Activated B cell treated with CpG ODN at 0.5 μM for 24 hours (primary cell): ENCODE data around the gene NR5A1. TPM values are rescaled to one million over a fixed set of nuclear protein-coding genes. Genes with fewer than 3 reads are reported as not detected.

ENCODE experiments used
- ATAC-seq: fragments of 200-7000 bp; cut with Tn5 transposase; one replicate; pipeline ENCODE4 v1.10.0; 2021; ENCODE audit warnings: low read depth, mild to moderate bottlenecking, moderate library complexity
- CTCF ChIA-PET: fragments of 350-600 bp; sonication (Branson Sonifier 250); formaldehyde crosslinking; loops from one replicate; lab custom pipeline; 2021; ENCODE audit warnings: antibody characterized with exemption; lab: Charles Lee
- POLR2A ChIA-PET: fragments of 350-600 bp; sonication (Branson Sonifier 250); formaldehyde crosslinking; loops from one replicate; lab custom pipeline; 2021; ENCODE audit warnings: antibody characterized with exemption; lab: Charles Lee
- DNase-seq: peaks from one replicate; pipeline ENCODE4 v3.0.0; 2022
- H3K27ac Mint-ChIP-seq: one replicate; pipeline ENCODE4 v1.8.0; 2020; ENCODE audit warnings: mixed read lengths
- H3K27me3 Mint-ChIP-seq: one replicate; pipeline ENCODE4 v1.8.0; 2021; ENCODE audit warnings: mixed read lengths
- H3K36me3 Mint-ChIP-seq: one replicate; pipeline ENCODE4 v1.8.0; 2021; ENCODE audit warnings: low read depth, mixed read lengths
- H3K4me1 Mint-ChIP-seq: one replicate; pipeline ENCODE4 v1.8.0; 2021; ENCODE audit warnings: mixed read lengths
- H3K4me3 Mint-ChIP-seq: one replicate; pipeline ENCODE4 v1.8.0; 2020; ENCODE audit warnings: mild to moderate bottlenecking, mixed read lengths
- H3K9me3 Mint-ChIP-seq: one replicate; pipeline ENCODE4 v1.8.0; 2020; ENCODE audit warnings: mixed read lengths
- intact Hi-C: fragments of 100-400 bp; cut with micrococcal nuclease; formaldehyde crosslinking; loops from one replicate; pipeline ENCODE4 v1.15.1; 2024
- total RNA-seq: library from RNA; stranded (reverse); gene quantifications from 2 replicates; pipeline ENCODE4 v1.2.3, GENCODE V29; 2022
- TF ChIP-seq, protein P1 (sequence below): fragments of 200-600 bp; IDR thresholded peaks from one replicate; pipeline ENCODE4 v1.8.0; 2022; ENCODE audit warnings: antibody characterized with exemption, mild to moderate bottlenecking

The NR5A1 gene
- total RNA-seq, 1 donor from 2014 or later, result not detected

DNA sequence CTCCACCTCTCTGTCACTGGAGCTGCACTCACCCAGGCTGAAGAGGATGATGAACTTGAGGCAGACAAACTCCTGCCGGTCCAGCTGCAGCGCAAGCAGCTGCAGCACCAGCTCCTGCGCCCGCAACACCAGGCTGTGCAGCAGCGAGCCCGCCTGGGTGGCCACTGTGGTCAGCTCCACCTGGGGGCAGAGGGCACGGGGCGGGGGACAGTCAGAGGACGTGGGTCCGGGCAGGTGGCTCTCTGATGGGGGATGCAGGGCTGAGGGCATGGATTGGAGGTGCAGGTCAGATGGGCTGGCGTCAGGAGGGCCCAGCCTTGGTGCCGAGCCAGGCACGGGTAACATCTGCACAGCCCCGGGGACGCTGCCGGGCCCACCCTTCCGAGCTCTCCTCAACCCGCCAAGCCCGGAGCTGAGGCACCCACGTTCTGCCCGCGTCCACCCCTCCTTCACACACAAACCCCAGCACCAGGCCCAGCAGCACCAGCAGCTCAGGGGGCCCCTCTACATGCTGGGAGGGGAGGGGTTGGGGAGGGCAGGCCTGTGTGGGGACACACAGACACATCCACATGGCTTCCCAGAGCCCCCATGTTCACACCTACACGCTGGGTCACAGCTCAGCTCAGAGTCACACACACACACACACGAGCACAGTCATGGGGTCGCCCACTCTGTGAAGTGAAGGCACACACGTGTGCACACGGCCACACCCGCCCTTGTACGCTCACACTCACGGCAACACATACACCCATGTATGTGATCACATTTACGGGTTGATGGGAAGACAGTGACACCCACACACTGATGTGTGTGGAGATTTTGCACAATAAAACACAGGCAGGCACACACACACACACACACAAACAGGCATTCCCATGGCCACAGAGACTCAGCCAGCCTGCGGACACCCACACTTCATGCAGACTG is 15.9 kb downstream of the NR5A1 start:
- Mint-ChIP-seq H3K27ac (no peak overlapping the region), H3K27me3 (peaks cover 14% of the 10 kb centered on the region), H3K4me3 (no peak overlapping the region), H3K9me3 (no peaks in the 10 kb centered on the region), H3K36me3 (no peaks in the 10 kb centered on the region), H3K4me1 (peaks cover 6% of the 10 kb centered on the region)
- TF ChIP-seq, protein P1, sequence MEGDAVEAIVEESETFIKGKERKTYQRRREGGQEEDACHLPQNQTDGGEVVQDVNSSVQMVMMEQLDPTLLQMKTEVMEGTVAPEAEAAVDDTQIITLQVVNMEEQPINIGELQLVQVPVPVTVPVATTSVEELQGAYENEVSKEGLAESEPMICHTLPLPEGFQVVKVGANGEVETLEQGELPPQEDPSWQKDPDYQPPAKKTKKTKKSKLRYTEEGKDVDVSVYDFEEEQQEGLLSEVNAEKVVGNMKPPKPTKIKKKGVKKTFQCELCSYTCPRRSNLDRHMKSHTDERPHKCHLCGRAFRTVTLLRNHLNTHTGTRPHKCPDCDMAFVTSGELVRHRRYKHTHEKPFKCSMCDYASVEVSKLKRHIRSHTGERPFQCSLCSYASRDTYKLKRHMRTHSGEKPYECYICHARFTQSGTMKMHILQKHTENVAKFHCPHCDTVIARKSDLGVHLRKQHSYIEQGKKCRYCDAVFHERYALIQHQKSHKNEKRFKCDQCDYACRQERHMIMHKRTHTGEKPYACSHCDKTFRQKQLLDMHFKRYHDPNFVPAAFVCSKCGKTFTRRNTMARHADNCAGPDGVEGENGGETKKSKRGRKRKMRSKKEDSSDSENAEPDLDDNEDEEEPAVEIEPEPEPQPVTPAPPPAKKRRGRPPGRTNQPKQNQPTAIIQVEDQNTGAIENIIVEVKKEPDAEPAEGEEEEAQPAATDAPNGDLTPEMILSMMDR, result no peak
- ChIA-PET CTCF (no interaction called here), POLR2A (no interaction called here)
- ATAC-seq, result no peak
- DNase-seq, result no peak
- intact Hi-C loops, result no loop called here

DNA sequence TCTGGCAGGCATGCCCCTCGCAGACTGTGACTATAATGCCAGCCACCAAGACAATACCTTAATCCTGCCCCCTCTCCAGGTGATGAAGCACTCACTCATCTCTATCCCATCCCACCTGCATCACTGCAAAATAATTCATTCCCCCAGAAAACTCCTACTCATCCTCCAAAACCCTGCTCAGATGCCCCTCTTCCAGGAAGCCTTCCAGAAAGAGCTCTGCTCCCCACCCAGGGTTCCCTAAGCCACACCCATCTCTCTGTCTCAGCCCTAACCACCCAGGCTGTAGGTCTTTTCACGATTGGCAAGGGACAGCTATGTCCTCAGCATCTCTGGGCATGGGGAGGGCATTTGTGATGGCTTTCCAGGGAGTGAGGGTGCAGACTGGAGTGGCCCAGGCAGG is 17.2 kb downstream of the NR5A1 start:
- ChIA-PET POLR2A (no interaction called here), CTCF (no interaction called here)
- peaks cover 18% of the 10 kb centered on the region for H3K27me3 Mint-ChIP-seq
- H3K4me1 Mint-ChIP-seq, result no peaks in the 10 kb centered on the region
- no peaks in the 10 kb centered on the region for H3K9me3 Mint-ChIP-seq
- no peaks in the 10 kb centered on the region for H3K36me3 Mint-ChIP-seq
- TF ChIP-seq, protein P1, result no peak
- H3K27ac Mint-ChIP-seq, result no peak overlapping the region
- ATAC-seq (no peak), DNase-seq (no peak)
- intact Hi-C loops, result no loop called here
- no peak overlapping the region for H3K4me3 Mint-ChIP-seq

DNA sequence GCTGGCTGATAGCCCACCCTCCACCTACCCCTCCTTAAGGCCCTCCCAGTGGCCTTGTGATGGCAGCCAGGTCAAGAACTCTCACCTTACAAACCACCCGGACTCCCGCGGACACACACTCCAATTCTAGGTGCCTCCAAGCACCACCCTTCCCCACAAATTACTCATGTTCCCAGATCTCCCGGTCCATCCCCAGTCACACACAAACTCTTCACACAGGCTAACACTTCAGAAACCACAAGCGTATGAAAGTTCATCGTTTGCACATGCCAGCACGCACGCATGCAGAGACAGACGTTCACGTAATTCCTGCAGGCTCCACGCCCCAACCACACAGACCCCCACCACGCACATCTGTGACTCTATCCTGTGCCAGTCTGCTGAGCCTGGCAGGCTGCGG is 18.0 kb downstream of the NR5A1 start:
- no peak for DNase-seq
- Mint-ChIP-seq H3K4me3 (no peak overlapping the region), H3K27ac (no peak overlapping the region), H3K4me1 (no peaks in the 10 kb centered on the region), H3K9me3 (no peaks in the 10 kb centered on the region), H3K36me3 (no peaks in the 10 kb centered on the region), H3K27me3 (peaks cover 18% of the 10 kb centered on the region)
- intact Hi-C loops, result no loop called here
- ChIA-PET CTCF (no interaction called here), POLR2A (no interaction called here)
- ATAC-seq, result no peak
- TF ChIP-seq, protein P1, result no peak

DNA sequence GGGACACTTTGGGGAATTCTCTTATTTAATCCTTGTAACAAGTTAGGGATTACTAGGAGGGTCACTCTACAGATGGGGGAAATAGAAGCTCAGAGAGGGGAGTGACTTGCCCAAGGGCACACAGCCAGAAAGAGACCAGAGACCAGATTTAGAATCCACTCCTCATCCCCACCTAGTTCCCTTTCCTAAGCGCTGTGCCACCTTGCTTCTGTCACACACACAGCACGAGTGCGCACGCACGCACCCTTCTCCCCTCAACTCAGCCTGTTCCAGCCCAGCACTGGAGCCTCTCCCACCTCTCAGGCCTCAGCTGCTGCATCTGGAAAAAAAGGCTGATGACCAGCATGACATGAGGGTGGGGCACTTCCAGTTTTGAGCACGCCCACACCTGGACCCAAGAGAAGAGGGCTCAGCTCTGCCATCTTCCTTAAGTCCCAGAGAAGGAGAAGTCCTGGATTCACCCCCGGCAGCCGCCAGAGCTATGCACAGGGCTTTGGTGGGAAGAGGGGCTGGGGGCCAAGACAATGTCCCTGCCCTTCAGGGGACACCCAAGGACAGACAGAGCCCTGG is 18.5 kb downstream of the NR5A1 start:
- intact Hi-C loops, result no loop called here
- H3K36me3 Mint-ChIP-seq, result no peaks in the 10 kb centered on the region
- no peak overlapping the region for H3K4me3 Mint-ChIP-seq
- no peaks in the 10 kb centered on the region for H3K9me3 Mint-ChIP-seq
- CTCF ChIA-PET, result no interaction called here
- H3K4me1 Mint-ChIP-seq, result no peaks in the 10 kb centered on the region
- ATAC-seq (no peak), DNase-seq (no peak)
- POLR2A ChIA-PET, result no interaction called here
- no peak overlapping the region for H3K27ac Mint-ChIP-seq
- TF ChIP-seq, protein P1, result no peak
- H3K27me3 Mint-ChIP-seq, result peaks cover 18% of the 10 kb centered on the region
